A549 (cell line): ENCODE results near the gene ZC3H12C. TPM values are rescaled to one million over a fixed set of nuclear protein-coding genes. Genes with fewer than 3 reads are reported as not detected.
A peak's percentile ranks its signal among the peaks of the same experiment; 100 is the strongest.

Experiments
- ATAC-seq, 2 experiments: fragments of 200-7000 bp in 1 of 2; fragments of >200 bp in 1 of 2; cut with Nextera tagmentation in 1 of 2; cut with Tn5 transposase in 1 of 2; 3 replicates each; pipeline versions ENCODE4 v1.8.0 to v1.9.1; 2018 to 2020; ENCODE audit warnings: mild to moderate bottlenecking in 1 of 2, moderate library complexity in 1 of 2
- CTCF ChIA-PET: fragments of 300-600 bp; sonication (Branson Sonifier 250); formaldehyde crosslinking; extraction: SDS; loops from one replicate; lab custom pipeline; 2021; ENCODE audit warnings: antibody characterized with exemption, inconsistent platforms; lab: Yijun Ruan, JAX
- POLR2A ChIA-PET: fragments of 350-600 bp; formaldehyde crosslinking; extraction: SDS; loops from one replicate; lab custom pipeline; 2021; ENCODE audit warnings: antibody characterized with exemption, inconsistent platforms; lab: Yijun Ruan, JAX
- DNase-seq, 2 experiments: peaks; one replicate each; pipeline versions ENCODE4 v3.0.0 to v3.0.0-alpha.2; 2011 to 2016; ENCODE audit warnings: low read depth in 1 of 2, low spot score in 1 of 2
- FAIRE-seq: peaks from 2 replicates; lab custom pipeline; 2011; peaks lifted over from hg19 to GRCh38; lab: Jason Lieb, UNC
- H3K27ac ChIP-seq, 2 experiments: fragments of >200 bp; sonication (Bioruptor Twin); formaldehyde crosslinking; 3 replicates each; pipeline ENCODE4 v1.5.1; 2016 to 2017
- H3K4me1 ChIP-seq: fragments of >200 bp; sonication (Bioruptor Twin); formaldehyde crosslinking; 3 replicates; pipeline ENCODE4 v1.6.1; 2016
- H3K4me2 ChIP-seq: fragments of >200 bp; sonication (Bioruptor Twin); formaldehyde crosslinking; 3 replicates; pipeline ENCODE4 v1.6.1; 2016
- H3K4me3 ChIP-seq: fragments of >200 bp; sonication (Bioruptor Twin); formaldehyde crosslinking; 3 replicates; pipeline ENCODE4 v1.5.1; 2016
- H3K9me3 ChIP-seq: fragments of >200 bp; sonication (Bioruptor Twin); formaldehyde crosslinking; 3 replicates; pipeline ENCODE4 v1.6.1; 2016
- CHD4 ChIP-seq: fragments of 200-600 bp; sonication (generic); IDR thresholded peaks from 2 replicates; pipeline ENCODE4 v1.6.1; 2016; ENCODE audit warnings: antibody characterized with exemption, mild to moderate bottlenecking, borderline replicate concordance
- EHF ChIP-seq: fragments of 250-450 bp; sonication (Bioruptor Pico); IDR thresholded peaks from 2 replicates; pipeline ENCODE4 v1.5.0; 2020; ENCODE audit warnings: mild to moderate bottlenecking
- ELK1 ChIP-seq: fragments of 150-350 bp; IDR thresholded peaks from 2 replicates; pipeline ENCODE4 v1.6.1; 2014; ENCODE audit warnings: low read depth, mild to moderate bottlenecking, low read length
- GATA3 ChIP-seq: IDR thresholded peaks from 2 replicates; pipeline ENCODE4 v1.6.1; 2012; ENCODE audit warnings: borderline replicate concordance
- NFE2L2 ChIP-seq: fragments of 150-350 bp; conservative IDR thresholded peaks from 2 replicates; pipeline ENCODE4 v1.6.1; 2014; ENCODE audit warnings: low read length
- NPAS2 ChIP-seq: fragments of 250-450 bp; sonication (Bioruptor Pico); IDR thresholded peaks from 2 replicates; pipeline ENCODE4 v1.8.0; 2022; ENCODE audit warnings: mild to moderate bottlenecking, moderate library complexity, borderline replicate concordance
- POLR2A ChIP-seq: IDR thresholded peaks from 2 replicates; pipeline ENCODE4 v1.6.1; 2012; ENCODE audit warnings: mild to moderate bottlenecking, low read length
- TP53 ChIP-seq: fragments of 250-450 bp; sonication (Bioruptor Pico); IDR thresholded peaks from 2 replicates; pipeline ENCODE4 v1.5.0; 2021; ENCODE audit warnings: mild to moderate bottlenecking, moderate library complexity
- ZNF302 ChIP-seq: fragments of 250-450 bp; sonication (Bioruptor Pico); IDR thresholded peaks from 2 replicates; pipeline ENCODE4 v1.9.0; 2021; ENCODE audit warnings: inconsistent platforms, mild to moderate bottlenecking, moderate library complexity
- WGBS: methylation state at CpG from one replicate; pipeline ENCODE4 v1.1.6; 2017; ENCODE audit errors: missing lambda C conversion rate; 5-methylcytosine and 5-hydroxymethylcytosine counted together
- polyA plus RNA-seq, 4 experiments: library from polyadenylated mRNA; depleted of rRNA in 3 of 4; stranded (reverse); fragments of >200 nt; fragmentation: RNase III in 1 of 4; extraction: RNeasy Plus Mini Kit Qiagen cat#74134 plus additional on column Dnase treatment in 1 of 4; gene quantifications; 2 replicates in 3 of 4; 3 replicates in 1 of 4; pipeline ENCODE4 v1.2.3, GENCODE V29; 2011 to 2017
- TF ChIP-seq, protein P1 (sequence below): fragments of 250-450 bp; sonication (Bioruptor Pico); IDR thresholded peaks from 2 replicates; pipeline ENCODE4 v1.5.0; 2020; ENCODE audit warnings: low read depth, mild to moderate bottlenecking, moderate library complexity
- TF ChIP-seq, protein P2 (sequence below): fragments of 450-650 bp; IDR thresholded peaks from 2 replicates; pipeline ENCODE4 v1.6.1; 2014; ENCODE audit warnings: antibody characterized with exemption
- TF ChIP-seq, protein P3 (sequence below): fragments of >200 bp; sonication (Bioruptor Twin); formaldehyde crosslinking; IDR thresholded peaks from 2 replicates; pipeline ENCODE4 v1.6.1; 2016

Gene ZC3H12C
- polyA plus RNA-seq, 2 of the 4 experiments (the other 2 are of a cell fraction) = 3.1 to 12.4 TPM

GRCh38 chr11:110077346-110077745 lies 15.8 kb upstream of the ZC3H12C start:
- TF ChIP-seq GATA3 = no peak
- TF ChIP-seq, protein P1, sequence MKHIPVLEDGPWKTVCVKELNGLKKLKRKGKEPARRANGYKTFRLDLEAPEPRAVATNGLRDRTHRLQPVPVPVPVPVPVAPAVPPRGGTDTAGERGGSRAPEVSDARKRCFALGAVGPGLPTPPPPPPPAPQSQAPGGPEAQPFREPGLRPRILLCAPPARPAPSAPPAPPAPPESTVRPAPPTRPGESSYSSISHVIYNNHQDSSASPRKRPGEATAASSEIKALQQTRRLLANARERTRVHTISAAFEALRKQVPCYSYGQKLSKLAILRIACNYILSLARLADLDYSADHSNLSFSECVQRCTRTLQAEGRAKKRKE (CRISPR knock-in tag) = no peak
- no peak for TF ChIP-seq POLR2A
- TF ChIP-seq NPAS2 (CRISPR knock-in tag) = no peak
- TF ChIP-seq, protein P2, sequence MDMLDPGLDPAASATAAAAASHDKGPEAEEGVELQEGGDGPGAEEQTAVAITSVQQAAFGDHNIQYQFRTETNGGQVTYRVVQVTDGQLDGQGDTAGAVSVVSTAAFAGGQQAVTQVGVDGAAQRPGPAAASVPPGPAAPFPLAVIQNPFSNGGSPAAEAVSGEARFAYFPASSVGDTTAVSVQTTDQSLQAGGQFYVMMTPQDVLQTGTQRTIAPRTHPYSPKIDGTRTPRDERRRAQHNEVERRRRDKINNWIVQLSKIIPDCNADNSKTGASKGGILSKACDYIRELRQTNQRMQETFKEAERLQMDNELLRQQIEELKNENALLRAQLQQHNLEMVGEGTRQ = no peak
- no peak for TF ChIP-seq EHF (CRISPR knock-in tag)
- TF ChIP-seq, all 56 proteins: peak for 0
- Histone ChIP-seq H3K9me3 (peaks cover 16% of the 10 kb centered on the region), H3K4me1 (peaks cover 20% of the 10 kb centered on the region; the same call in 2 of the 3 replicates), H3K4me3 (no peak overlapping the region), H3K27ac (no peak overlapping the region), H3K4me2 (peak overlapping the region; percentile 37; the same call in 1 of the 3 replicates)
- ChIA-PET CTCF (interaction anchor here (1.2 to 1.3 kb wide), 2 partner anchors 15 to 77 kb away, joined by 3 to 6 read pairs; partner anchors contain the start of gene ZC3H12C), POLR2A (no interaction called here)
- ATAC-seq (no peak), DNase-seq (no peak), FAIRE-seq (no peak)
- 84% methylated on average over 1 of the region's 1 CpG for WGBS

- peak overlapping the region; percentile 37; the same call in 2 of the 3 replicates for H3K4me2 ChIP-seq
- 40% methylated on average over 6 of the region's 6 CpGs for WGBS
- H3K4me1 ChIP-seq = peaks cover 20% of the 10 kb centered on the region; the same call in 2 of the 3 replicates
- H3K4me3 ChIP-seq = no peak overlapping the region
- DNase-seq = no peak
- no peak for FAIRE-seq
- no peak overlapping the region for H3K27ac ChIP-seq
- ATAC-seq = peak in 1 of 2 experiments; percentile 40; a peak in 2 of 6 replicates
- TF ChIP-seq, protein P2 = no peak
- ChIA-PET POLR2A (no interaction called here), CTCF (interaction anchor here (1.2 to 1.3 kb wide), 2 partner anchors 15 to 78 kb away, joined by 3 to 6 read pairs; partner anchors contain the start of gene ZC3H12C)
- H3K9me3 ChIP-seq = peaks cover 16% of the 10 kb centered on the region
Observed at GRCh38 chr11:110077831-110078325, 15.3 kb upstream of the ZC3H12C start.

GRCh38 chr11:110078923-110079544 lies 14.2 kb upstream of the ZC3H12C start:
- FAIRE-seq (no peak), ATAC-seq (no peak), DNase-seq (no peak)
- Histone ChIP-seq H3K9me3 (peaks cover 16% of the 10 kb centered on the region), H3K4me3 (no peak overlapping the region), H3K27ac (no peak overlapping the region), H3K4me1 (peaks cover 20% of the 10 kb centered on the region; the same call in 2 of the 3 replicates), H3K4me2 (no peak overlapping the region)
- WGBS = 86% methylated on average over 1 of the region's 1 CpG
- ChIA-PET POLR2A (interaction anchor here (0.6 kb wide), 1 partner anchor 13 kb away, joined by 3 read pairs; no protein-coding TSS in a partner anchor), CTCF (no interaction called here)
- TF ChIP-seq TP53 (no peak), CHD4 (no peak), NFE2L2 (no peak)

DNA sequence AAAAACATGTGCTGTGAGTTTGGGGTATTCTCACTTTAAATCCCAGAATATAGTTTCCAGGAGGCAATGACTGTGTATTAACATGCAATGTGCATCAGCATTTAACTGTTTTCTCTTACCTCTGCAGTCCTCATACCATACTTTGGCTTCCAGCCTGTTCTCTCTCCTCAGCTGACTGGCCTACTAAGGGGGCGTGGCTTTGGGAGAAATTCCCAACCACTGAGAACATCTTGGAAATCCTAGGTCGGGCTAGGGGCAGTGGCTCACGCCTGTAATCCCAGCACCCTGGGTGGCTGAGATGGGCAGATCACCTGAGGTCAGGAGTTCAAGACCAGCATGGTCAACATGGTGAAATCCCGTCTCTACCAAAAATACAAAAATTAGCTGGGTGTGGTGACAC lies 13.5 kb upstream of the ZC3H12C start:
- H3K27ac ChIP-seq = no peak overlapping the region
- WGBS = 47% methylated on average over 4 of the region's 4 CpGs
- FAIRE-seq = no peak
- DNase-seq = no peak
- CTCF ChIA-PET = no interaction called here
- H3K9me3 ChIP-seq = peaks cover 16% of the 10 kb centered on the region
- H3K4me3 ChIP-seq = no peak overlapping the region
- no peak overlapping the region for H3K4me2 ChIP-seq
- no peak for ATAC-seq
- POLR2A ChIA-PET = interaction anchor here (0.6 kb wide), 1 partner anchor 13 kb away, joined by 3 read pairs; no protein-coding TSS in a partner anchor
- TF ChIP-seq ZNF302 (CRISPR knock-in tag) (no peak), ELK1 (no peak)
- TF ChIP-seq, protein P3, sequence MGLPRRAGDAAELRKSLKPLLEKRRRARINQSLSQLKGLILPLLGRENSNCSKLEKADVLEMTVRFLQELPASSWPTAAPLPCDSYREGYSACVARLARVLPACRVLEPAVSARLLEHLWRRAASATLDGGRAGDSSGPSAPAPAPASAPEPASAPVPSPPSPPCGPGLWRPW = no peak
- peaks cover 20% of the 10 kb centered on the region; the same call in 2 of the 3 replicates for H3K4me1 ChIP-seq
